GM19238 (cell line): ENCODE results near the gene EFNA5.

Source experiments
- DNase-seq: peaks from one replicate; pipeline ENCODE4 v3.0.0; 2011; ENCODE audit warnings: low spot score; ENCODE audit not compliant: insufficient read length

The EFNA5 gene

DNA sequence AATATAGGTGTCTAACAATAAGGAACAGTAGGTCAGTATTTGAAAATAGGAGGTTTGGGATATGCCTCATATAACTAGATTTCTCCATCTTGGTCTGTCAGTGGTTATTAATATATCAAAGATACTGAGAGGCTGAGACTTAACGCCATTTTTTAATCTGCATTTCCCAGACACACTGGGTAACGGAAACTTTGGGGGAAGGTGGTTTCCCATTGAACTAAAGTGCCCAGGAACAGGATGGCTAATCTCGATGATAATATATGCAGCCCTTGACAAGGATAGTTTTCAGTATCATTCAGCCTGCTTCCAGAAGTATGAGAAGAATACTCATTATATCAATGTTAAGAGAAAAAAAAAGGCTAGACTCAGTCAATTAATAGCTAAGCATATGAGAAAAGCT is 30.7 kb downstream of the EFNA5 start:
- no peak for DNase-seq

- DNase-seq, result no peak
Observed at GRCh38 chr5:107636555-107636954, 34.2 kb downstream of the EFNA5 start.

DNA sequence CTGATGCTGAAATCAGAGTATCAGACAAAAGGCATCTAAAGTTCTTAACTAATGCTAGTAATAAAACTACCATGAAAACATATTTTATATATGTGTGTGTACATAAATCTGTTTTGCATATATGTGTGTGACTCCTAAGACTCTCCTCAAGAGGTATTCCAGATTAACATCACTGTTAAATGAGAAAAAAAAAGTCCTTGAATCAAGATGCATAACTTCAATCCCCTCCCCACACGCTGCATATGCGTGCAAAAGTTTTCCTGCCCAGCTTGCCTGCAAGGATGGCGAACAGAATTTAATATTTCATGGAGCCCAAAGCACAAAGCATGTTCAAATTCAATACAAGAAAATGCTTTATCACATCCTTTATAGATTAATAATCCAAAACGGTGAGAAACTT is 34.7 kb downstream of the EFNA5 start:
- no peak for DNase-seq

DNA sequence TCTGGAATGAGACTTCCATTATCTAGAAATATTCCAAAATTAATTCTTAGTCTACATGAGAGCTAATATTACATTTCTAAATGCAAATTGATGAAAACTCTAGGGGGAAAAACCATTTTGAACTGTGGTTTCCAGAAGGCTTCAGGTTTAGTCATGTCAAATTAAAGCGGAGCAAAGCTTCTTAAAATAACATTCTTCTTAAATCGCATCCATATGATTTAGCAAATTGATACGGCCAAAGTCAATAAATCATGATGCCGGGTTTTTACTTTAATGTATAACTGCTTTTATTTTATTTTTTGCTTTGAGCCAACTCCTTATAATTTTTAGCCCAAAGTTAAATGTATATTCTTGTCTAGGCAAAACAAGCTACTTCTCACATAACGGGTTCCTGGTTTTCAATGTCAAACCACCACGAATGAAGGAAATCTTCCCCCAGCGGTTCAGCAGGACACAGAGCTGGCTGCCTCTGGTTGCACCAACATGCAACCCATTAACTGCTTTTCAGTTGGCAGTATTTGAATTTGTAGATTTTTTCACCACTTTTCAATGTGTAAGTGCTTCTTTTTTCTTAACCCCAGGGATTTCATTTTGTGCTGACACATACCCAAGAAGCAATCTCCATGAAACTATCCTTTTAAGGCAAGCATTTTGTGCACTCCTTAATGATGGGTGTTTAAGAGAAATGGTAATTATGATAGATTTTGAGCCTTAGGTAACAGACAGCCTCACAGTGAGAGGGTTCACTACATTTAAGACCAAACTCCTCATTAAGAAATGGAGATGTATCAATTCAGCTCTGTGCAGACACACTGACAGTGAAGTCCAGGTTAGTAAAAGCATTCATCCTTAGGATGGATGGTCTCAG is 35.5 kb downstream of the EFNA5 start:
- DNase-seq, result no peak

- DNase-seq, result no peak
Observed at GRCh38 chr5:107633171-107633901, 37.4 kb downstream of the EFNA5 start.

DNA sequence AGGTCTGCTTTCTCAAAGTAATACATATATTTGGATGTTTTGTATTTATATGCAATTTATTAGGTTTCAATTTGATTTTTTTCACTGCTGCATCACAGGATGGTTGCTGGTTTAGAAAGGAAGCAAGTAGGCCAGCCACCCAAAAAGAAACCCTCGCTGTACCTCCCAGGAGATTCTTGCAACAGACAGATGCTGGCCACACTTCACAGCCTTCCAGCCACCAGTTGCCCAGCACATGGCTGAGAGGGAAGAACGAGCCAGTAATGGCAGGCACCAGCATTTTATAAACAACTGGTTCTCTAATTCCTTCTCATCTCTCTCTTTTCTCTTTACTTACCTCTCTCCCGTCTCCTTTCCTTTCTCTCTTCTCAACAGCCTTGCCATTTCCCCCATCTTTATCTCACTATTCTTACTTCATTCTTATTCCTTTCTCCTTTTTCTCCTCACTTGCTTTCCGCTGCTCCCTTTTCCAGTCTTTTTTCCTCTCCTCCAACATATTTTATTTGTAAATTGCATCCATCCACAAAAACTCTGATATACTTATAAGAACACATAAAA is 38.9 kb downstream of the EFNA5 start:
- DNase-seq, result no peak

GRCh38 chr5:107630184-107630583 is 40.6 kb downstream of the EFNA5 start:
- DNase-seq, result no peak

DNA sequence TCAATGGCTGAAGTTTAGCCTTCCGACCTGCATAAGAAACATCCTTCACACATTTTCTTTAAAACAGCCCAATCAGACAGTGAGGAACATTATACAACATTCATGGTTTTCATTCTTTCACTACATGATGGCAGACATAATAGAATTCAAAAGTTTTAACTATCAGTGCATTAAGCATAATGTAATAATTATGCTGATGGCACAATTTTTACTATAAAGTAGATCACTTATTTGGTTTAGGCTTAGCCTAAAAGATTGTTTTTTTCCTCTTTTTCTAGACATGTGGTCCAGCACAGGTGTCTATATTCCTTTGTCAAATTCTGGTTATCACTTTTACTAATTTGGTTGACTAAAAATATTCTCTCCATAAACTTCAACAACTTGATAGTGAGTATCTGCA is 46.5 kb downstream of the EFNA5 start:
- no peak for DNase-seq

DNA sequence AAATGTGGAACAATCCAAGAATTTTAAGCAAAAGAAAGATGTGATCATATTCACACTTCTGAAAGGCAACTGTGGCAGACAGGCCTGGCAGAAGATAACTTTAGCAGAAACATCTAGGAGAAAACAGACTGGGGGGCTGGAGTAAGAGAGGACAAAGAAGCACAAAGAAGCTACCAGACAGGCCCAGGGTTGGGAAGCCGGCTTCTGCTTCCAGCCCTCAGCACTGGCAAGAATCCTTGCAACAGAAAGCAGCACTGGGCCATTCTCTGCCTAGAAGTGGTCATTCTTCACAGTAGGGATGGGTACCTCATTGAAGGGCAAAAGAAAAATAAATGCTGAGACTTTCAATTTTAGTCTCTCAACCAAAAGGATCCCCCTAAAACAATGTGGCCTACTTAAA is 49.6 kb downstream of the EFNA5 start:
- no peak for DNase-seq

- no peak for DNase-seq
Observed at GRCh38 chr5:107619781-107620180, 51.0 kb downstream of the EFNA5 start.

- DNase-seq, result no peak
Observed at GRCh38 chr5:107618242-107618641, 52.5 kb downstream of the EFNA5 start.

DNA sequence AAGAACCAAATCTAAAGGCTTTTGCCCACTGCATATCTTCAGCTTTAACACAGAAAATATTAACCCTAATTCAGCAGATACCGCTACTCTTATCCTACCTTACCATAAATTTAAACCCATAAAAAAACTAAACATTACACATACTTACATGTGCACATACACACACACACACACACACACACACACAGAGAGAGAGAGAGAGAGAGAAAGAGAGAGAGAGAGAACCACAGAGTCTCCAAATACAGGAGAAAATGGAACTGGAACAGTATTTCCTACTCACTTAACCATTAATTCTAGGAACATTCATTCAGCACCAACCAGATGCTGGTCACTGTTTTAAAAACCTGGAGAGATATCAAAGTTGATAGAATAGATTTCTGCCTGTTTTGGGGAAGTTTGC is 53.7 kb downstream of the EFNA5 start:
- DNase-seq, result no peak

GRCh38 chr5:107616213-107616612 is 54.5 kb downstream of the EFNA5 start:
- no peak for DNase-seq

- DNase-seq, result no peak
Observed at GRCh38 chr5:107615299-107615817, 55.4 kb downstream of the EFNA5 start.

DNA sequence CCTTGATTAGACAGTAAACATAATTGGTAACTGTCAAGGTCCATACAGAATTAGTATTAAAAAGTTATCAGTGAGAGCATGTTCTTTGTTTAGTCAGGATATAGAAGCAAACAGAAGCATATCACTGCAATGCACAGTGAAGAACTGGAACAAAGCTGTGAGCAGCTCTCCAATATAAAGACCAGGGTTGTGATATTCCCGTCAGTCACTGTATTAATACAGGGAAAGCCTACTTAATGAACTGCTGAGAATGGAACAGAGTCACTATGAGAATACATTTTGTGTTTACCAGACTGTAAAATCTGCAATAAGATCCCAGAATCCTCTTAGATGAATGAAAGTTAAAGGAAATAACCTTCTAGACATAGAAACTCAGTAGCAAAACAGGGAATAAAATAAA is 58.2 kb downstream of the EFNA5 start:
- no peak for DNase-seq

GRCh38 chr5:107610798-107611197 is 59.9 kb downstream of the EFNA5 start:
- DNase-seq, result no peak

DNA sequence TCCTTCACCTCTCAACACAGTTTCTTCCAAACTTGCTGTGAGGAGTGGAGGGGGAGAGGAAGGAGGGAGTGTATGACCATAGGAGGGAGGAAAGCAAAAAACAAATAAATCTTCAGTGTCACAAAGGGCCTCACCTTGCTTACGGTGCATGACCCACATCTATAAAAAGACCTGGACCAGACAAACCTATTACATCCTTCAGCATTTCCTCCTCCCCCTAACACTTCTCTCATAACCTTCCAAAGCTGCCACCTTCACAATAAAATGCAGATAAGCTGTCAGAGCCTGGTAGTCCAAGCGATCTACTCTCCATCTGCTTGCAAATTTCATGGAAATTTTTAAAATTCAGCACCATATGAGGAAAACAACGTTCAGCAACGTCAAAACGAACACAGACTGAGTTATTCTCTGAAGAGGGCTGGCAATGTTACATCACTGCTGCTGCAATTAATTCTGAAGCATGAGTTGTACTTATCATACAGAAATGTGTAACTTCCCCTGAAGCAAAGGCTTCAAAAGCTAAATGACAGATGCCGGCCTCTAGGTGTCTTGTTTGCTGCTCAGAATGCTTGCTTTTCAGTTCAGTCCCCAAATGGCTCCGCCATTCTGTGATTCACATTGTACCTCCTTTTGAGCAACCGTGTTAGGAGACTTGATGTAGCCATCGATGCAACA is 62.9 kb downstream of the EFNA5 start:
- DNase-seq, result no peak

GRCh38 chr5:107607196-107607595 is 63.5 kb downstream of the EFNA5 start:
- no peak for DNase-seq

DNA sequence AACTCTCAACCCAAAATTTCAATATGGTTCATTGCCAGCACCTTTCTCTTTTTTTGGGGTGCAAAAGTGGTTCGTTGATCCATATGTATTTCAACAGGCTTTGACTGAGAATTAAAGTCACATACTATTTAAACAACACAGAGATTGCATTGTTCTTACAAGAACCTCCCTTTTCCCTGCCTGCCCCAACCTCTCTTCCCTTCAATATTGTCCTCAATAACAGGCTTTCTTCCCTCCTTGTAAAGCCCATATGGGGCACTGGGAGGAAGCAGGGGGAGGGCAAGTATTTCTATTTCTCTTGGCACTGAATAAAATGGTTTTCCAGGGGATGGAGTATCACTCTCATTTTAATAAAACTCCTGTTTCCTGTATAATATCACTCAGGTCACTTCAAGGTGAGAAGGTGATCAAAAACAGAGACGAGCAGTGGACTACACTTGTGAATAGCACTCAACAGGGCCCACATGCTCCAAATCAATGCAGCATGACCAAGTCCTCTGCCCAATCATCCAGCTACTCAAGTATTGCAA is 65.1 kb downstream of the EFNA5 start:
- DNase-seq, result no peak

- DNase-seq, result no peak
Observed at GRCh38 chr5:107604990-107605389, 65.7 kb downstream of the EFNA5 start.

- DNase-seq, result no peak
Observed at GRCh38 chr5:107604146-107604910, 66.4 kb downstream of the EFNA5 start.
